Transverse colon (tissue), 4 donors: ENCODE data around the gene NHLH1. TPM values are rescaled to one million over a fixed set of nuclear protein-coding genes. Genes with fewer than 3 reads are reported as not detected.

Experiments used
- DNase-seq: peaks from one replicate; pipeline ENCODE4 v3.0.0-alpha.2; 2019
- H3K27ac ChIP-seq, 4 donors: fragments of 200-600 bp; sonication (generic); 2 replicates each; pipeline ENCODE4 v1.5.1; 2016 to 2018; ENCODE audit warnings: inconsistent platforms in 4 of 4
- H3K27me3 ChIP-seq: fragments of 200-600 bp; sonication (generic); 2 replicates; pipeline ENCODE4 v1.5.1; 2017; ENCODE audit warnings: inconsistent platforms
- H3K36me3 ChIP-seq, 4 donors: fragments of 200-600 bp; sonication (generic); 2 replicates each; pipeline ENCODE4 v1.5.1; 2017 to 2019; ENCODE audit warnings: inconsistent platforms in 4 of 4
- H3K4me1 ChIP-seq, 4 donors: fragments of 200-600 bp; sonication (generic); 2 replicates each; pipeline ENCODE4 v1.5.1; 2017 to 2020; ENCODE audit warnings: inconsistent platforms in 4 of 4
- H3K4me3 ChIP-seq, 4 donors: fragments of 200-600 bp; sonication (generic); 1 replicate in 1 of 4; 2 replicates in 3 of 4; pipeline versions ENCODE4 v1.5.1 to v1.6.1; 2017 to 2019; ENCODE audit warnings: inconsistent platforms in 4 of 4
- H3K9me3 ChIP-seq, 2 donors: fragments of 200-600 bp; sonication (generic); 2 replicates each; pipeline ENCODE4 v1.5.1; 2017 to 2019; ENCODE audit warnings: inconsistent platforms in 2 of 2
- CTCF ChIP-seq, 5 experiments: fragments of 200-600 bp in 3 of 5; fragments of 450-650 bp in 2 of 5; sonication (generic) in 3 of 5; IDR thresholded peaks; 1 replicate in 2 of 5; 2 replicates in 3 of 5; pipeline ENCODE4 v1.5.1; 2016 to 2017; ENCODE audit warnings: antibody characterized with exemption in 5 of 5, inconsistent platforms in 3 of 5, mild to moderate bottlenecking in 2 of 5, moderate library complexity in 1 of 5
- EP300 ChIP-seq: sonication (generic); formaldehyde crosslinking; IDR thresholded peaks from one replicate; pipeline ENCODE4 v1.6.1; 2017; ENCODE audit warnings: antibody characterized with exemption, low read depth
- POLR2A ChIP-seq: fragments of 450-650 bp; IDR thresholded peaks from one replicate; pipeline ENCODE4 v1.6.1; 2016; ENCODE audit warnings: antibody characterized with exemption, mild to moderate bottlenecking, moderate library complexity
- POLR2AphosphoS5 ChIP-seq, 3 donors: sonication (generic); formaldehyde crosslinking; IDR thresholded peaks; one replicate each; pipeline ENCODE4 v1.6.1; 2016; ENCODE audit warnings: antibody characterized with exemption in 3 of 3
- WGBS, 2 donors: methylation state at CpG; one replicate each; pipeline ENCODE4 v1.1.5; 2018; ENCODE audit warnings: low coverage in 1 of 2; 5-methylcytosine and 5-hydroxymethylcytosine counted together
- in situ Hi-C, 4 donors: fragments of 200-750 bp; cut with MboI; loops; one replicate each; pipeline versions ENCODE4 v1.15.0 to v1.15.1; 2017; ENCODE audit warnings: low sequenced_read_pairs in 3 of 4, low pct_ligation_motif_present in 1 of 4, low pct_unique_long_range_greater_than_20kb in 1 of 4
- intact Hi-C: fragments of 100-400 bp; cut with DNase I; formaldehyde crosslinking; loops from one replicate; pipeline ENCODE4 v1.15.1; 2023; ENCODE audit warnings: low total_unique reads
- total RNA-seq, 4 donors: library from RNA; depleted of rRNA; stranded (reverse); fragments of >200 nt; gene quantifications; one replicate each; pipeline ENCODE4 v1.1.0, GENCODE V29; 2016

The NHLH1 gene
- total RNA-seq, 4 donors from 2014 or later, result not detected

- intact Hi-C loops, result no loop called here
- peak overlapping the region in 3 of 4 donors; percentile 73 to 97 (median 96) for H3K4me3 ChIP-seq
- H3K4me1 ChIP-seq, result peaks cover 7 to 33% (median 20%) of the 10 kb centered on the region in 4 donors
- H3K27ac ChIP-seq, result peak overlapping the region in 1 of 4 donors; percentile 97
- in situ Hi-C loops, result no loop called here
- no peaks in the 10 kb centered on the region for H3K27me3 ChIP-seq
- no peaks in the 10 kb centered on the region for H3K9me3 ChIP-seq
- TF ChIP-seq CTCF (IDR thresholded peaks at IDR 0.05), result no peak
- no peak for TF ChIP-seq EP300
- no peak for TF ChIP-seq POLR2A
- no peak for TF ChIP-seq POLR2AphosphoS5 (IDR thresholded peaks at IDR 0.05)
- no peak for DNase-seq
- WGBS, 2 donors, result 63 to 71% methylated on average over 3 of the region's 3 CpGs
- H3K36me3 ChIP-seq, result peaks cover 0 to 13% (median 5%) of the 10 kb centered on the region in 4 donors
Measured at GRCh38 chr1:160344241-160344640, 22.6 kb upstream of the NHLH1 start.

- WGBS, 2 donors, result 78 to 97% methylated on average over 1 to 6 of the region's 6 CpGs
- intact Hi-C loops, result no loop called here
- in situ Hi-C loops, result no loop called here
- H3K4me3 ChIP-seq, result no peak overlapping the region
- no peak for DNase-seq
- peaks cover 7 to 33% (median 20%) of the 10 kb centered on the region in 4 donors for H3K4me1 ChIP-seq
- no peak overlapping the region for H3K27ac ChIP-seq
- H3K36me3 ChIP-seq, result peaks cover 0 to 12% (median 5%) of the 10 kb centered on the region in 4 donors
- no peaks in the 10 kb centered on the region for H3K27me3 ChIP-seq
- no peak for TF ChIP-seq POLR2AphosphoS5 (IDR thresholded peaks at IDR 0.05)
- TF ChIP-seq POLR2A, result no peak
- no peak for TF ChIP-seq CTCF (IDR thresholded peaks at IDR 0.05)
- TF ChIP-seq EP300, result no peak
- no peaks in the 10 kb centered on the region for H3K9me3 ChIP-seq
Measured at GRCh38 chr1:160344936-160345335, 21.9 kb upstream of the NHLH1 start.

- peak overlapping the region in 1 of 4 donors; percentile 29 for H3K27ac ChIP-seq
- no peaks in the 10 kb centered on the region for H3K27me3 ChIP-seq
- H3K9me3 ChIP-seq, result no peaks in the 10 kb centered on the region
- peaks cover 0 to 26% (median 13%) of the 10 kb centered on the region in 4 donors for H3K36me3 ChIP-seq
- in situ Hi-C loops (no loop called here), intact Hi-C loops (no loop called here)
- H3K4me1 ChIP-seq, result peaks cover 2 to 22% (median 13%) of the 10 kb centered on the region in 4 donors
- no peak overlapping the region for H3K4me3 ChIP-seq
- no peak for DNase-seq
- TF ChIP-seq POLR2AphosphoS5 (IDR thresholded peaks at IDR 0.05), result no peak
- TF ChIP-seq CTCF (IDR thresholded peaks at IDR 0.05), result no peak
- no peak for TF ChIP-seq POLR2A
- TF ChIP-seq EP300, result no peak
- 88 to 100% methylated on average over 7 to 10 of the region's 10 CpGs for WGBS, 2 donors
Measured at GRCh38 chr1:160346463-160346862, 20.4 kb upstream of the NHLH1 start.

GRCh38 chr1:160346958-160347357 lies 19.9 kb upstream of the NHLH1 start:
- Histone ChIP-seq H3K27me3 (no peaks in the 10 kb centered on the region), H3K4me3 (no peak overlapping the region), H3K4me1 (peaks cover 0 to 17% (median 8%) of the 10 kb centered on the region in 4 donors), H3K9me3 (no peaks in the 10 kb centered on the region), H3K27ac (peak overlapping the region in 1 of 4 donors; percentile 29), H3K36me3 (peaks cover 0 to 31% (median 15%) of the 10 kb centered on the region in 4 donors)
- TF ChIP-seq POLR2AphosphoS5 (IDR thresholded peaks at IDR 0.05) (no peak), POLR2A (no peak), CTCF (IDR thresholded peaks at IDR 0.05) (no peak), EP300 (no peak)
- WGBS, 2 donors, result 50 to 58% methylated on average over 4 of the region's 4 CpGs
- DNase-seq, result no peak
- intact Hi-C loops (no loop called here), in situ Hi-C loops (no loop called here)
